HG02642 (cell line): ENCODE measurements around the gene NOX4.
"Not testable (repeated sequence)": the region's sequence is repeated elsewhere in the genome, so short reads cannot be mapped to it uniquely, and the experiment has no call there.

Source experiments
- ATAC-seq: cut with Tn5 transposase; IDR thresholded peaks from one replicate; pipeline ENCODE4 v1.9.1; 2021; ENCODE audit warnings: mild to moderate bottlenecking; ENCODE audit not compliant: unreplicated experiment, poor library complexity

Gene NOX4

GRCh38 chr11:89387501-89387900 lies 103.7 kb downstream of the NOX4 start:
- not testable (repeated sequence) for ATAC-seq

GRCh38 chr11:89382986-89383385 lies 108.2 kb downstream of the NOX4 start:
- not testable (repeated sequence) for ATAC-seq

- no peak for ATAC-seq
Observed at GRCh38 chr11:89381094-89381493, 110.1 kb downstream of the NOX4 start.

GRCh38 chr11:89379976-89380771 lies 111.0 kb downstream of the NOX4 start:
- ATAC-seq = not testable (repeated sequence)

GRCh38 chr11:89378986-89379385 lies 112.2 kb downstream of the NOX4 start:
- ATAC-seq = not testable (repeated sequence)

- not testable (repeated sequence) for ATAC-seq
Observed at GRCh38 chr11:89369356-89369755, 121.8 kb downstream of the NOX4 start.

GRCh38 chr11:89364856-89365255 lies 126.3 kb downstream of the NOX4 start:
- ATAC-seq = not testable (repeated sequence)

GRCh38 chr11:89361734-89362133 lies 129.4 kb downstream of the NOX4 start:
- no peak for ATAC-seq

- ATAC-seq = not testable (repeated sequence)
Observed at GRCh38 chr11:89359208-89359607, 132.0 kb downstream of the NOX4 start.

- no peak for ATAC-seq
Observed at GRCh38 chr11:89358761-89359160, 132.4 kb downstream of the NOX4 start.

- no peak for ATAC-seq
Observed at GRCh38 chr11:89355646-89356045, 135.5 kb downstream of the NOX4 start.

GRCh38 chr11:89354513-89354912 lies 136.7 kb downstream of the NOX4 start:
- ATAC-seq = not testable (repeated sequence)

GRCh38 chr11:89347071-89347470 lies 144.1 kb downstream of the NOX4 start:
- no peak for ATAC-seq

- ATAC-seq = no peak
Observed at GRCh38 chr11:89346601-89347000, 144.6 kb downstream of the NOX4 start.

GRCh38 chr11:89342880-89343572 lies 148.1 kb downstream of the NOX4 start:
- not testable (repeated sequence) for ATAC-seq

- ATAC-seq = not testable (repeated sequence)
Observed at GRCh38 chr11:89340450-89340849, 150.7 kb downstream of the NOX4 start.

- not testable (repeated sequence) for ATAC-seq
Observed at GRCh38 chr11:89338073-89338472, 153.1 kb downstream of the NOX4 start.

- not testable (repeated sequence) for ATAC-seq
Observed at GRCh38 chr11:89337100-89337650, 154.0 kb downstream of the NOX4 start.

GRCh38 chr11:89333704-89334103 lies 157.5 kb downstream of the NOX4 start:
- ATAC-seq = not testable (repeated sequence)

- ATAC-seq = not testable (repeated sequence)
Observed at GRCh38 chr11:89331940-89332339, 159.2 kb downstream of the NOX4 start.

GRCh38 chr11:89327885-89328284 lies 163.3 kb downstream of the NOX4 start:
- ATAC-seq = no peak
